ENCODE data around the gene NBPF6. TPM values are rescaled to one million over a fixed set of nuclear protein-coding genes. Genes with fewer than 3 reads are reported as not detected.

The NBPF6 gene
- total RNA-seq, 2 donors from 2014 or later, result not detected

Other genes with a start within 250 kb of the NBPF6 start
- 10 to 100 TPM in 1 of 2 donors, 1 to 10 TPM in 1; 5.4 to 18.5 TPM for gene SLC25A24, start 250.0 kb upstream of the NBPF6 start, total RNA-seq
- not detected for gene NBPF4, start 206.3 kb upstream of the NBPF6 start, total RNA-seq
- 10 to 100 TPM in 1 of 2 donors, 1 to 10 TPM in 1; 5.3 to 13.6 TPM for gene EEIG2, start 109.8 kb downstream of the NBPF6 start, total RNA-seq
- 10 to 100 TPM; 14.3 to 14.5 TPM for gene HENMT1, start 210.8 kb downstream of the NBPF6 start, total RNA-seq
- gene PRPF38B, start 242.0 kb downstream of the NBPF6 start, total RNA-seq, result 10 to 100 TPM; 64.5 to 69.4 TPM

Data from activated naive CD4-positive, alpha-beta T cell treated with anti-CD3 and anti-CD28 coated beads, Interleukin-2, amount 50 U/mL, for 72 hours (primary cell).